Muscle of arm (tissue), 12 donors: ENCODE data around the gene HOXC10. TPM values are rescaled to one million over a fixed set of nuclear protein-coding genes. Genes with fewer than 3 reads are reported as not detected.
A peak's percentile ranks its signal among the peaks of the same experiment; 100 is the strongest.

Experiments used
- DNase-seq: peaks from one replicate; pipeline ENCODE4 v3.0.0-alpha.2; 2013
- polyA plus RNA-seq, 12 donors: library from polyadenylated mRNA; unstranded; fragments of 120-200 nt; gene quantifications; one replicate each; pipeline ENCODE4 v1.2.1, GENCODE V29; 2013; ENCODE audit not compliant: insufficient read length in 12 of 12

The HOXC10 gene
- polyA plus RNA-seq, 12 donors = 0.20 to 2.0 (median 0.57) TPM; not detected in 4

GRCh38 chr12:54028314-54029201, 43.6 kb downstream of the HOXC10 start, which contains the start of gene HOXC6:
Gene HOXC6, plus strand, starts transcription at chr12:54028440. Its CDS starts 82 bp downstream, at chr12:54028522.
- DNase-seq = no peak

GRCh38 chr12:54029529-54030441, 44.8 kb downstream of the HOXC10 start:
- no peak for DNase-seq

GRCh38 chr12:54030442-54030801, 45.5 kb downstream of the HOXC10 start:
- no peak for DNase-seq

- DNase-seq = no peak
These were observed 46.0 kb downstream of the HOXC10 start for GRCh38 chr12:54030889-54031471.

- DNase-seq = no peak
These were observed 46.5 kb downstream of the HOXC10 start for GRCh38 chr12:54031480-54031879.

- no peak for DNase-seq
These were observed 47.2 kb downstream of the HOXC10 start for GRCh38 chr12:54032086-54032619.

GRCh38 chr12:54032627-54033100, 47.7 kb downstream of the HOXC10 start, which contains the start of gene HOXC5:
Gene HOXC5, plus strand, starts transcription at chr12:54033050. Its CDS starts 73 bp downstream, at chr12:54033123.
- DNase-seq = peak; percentile 91

- no peak for DNase-seq
These were observed 48.4 kb downstream of the HOXC10 start for GRCh38 chr12:54033106-54033979.

GRCh38 chr12:54033980-54034784, 49.2 kb downstream of the HOXC10 start:
- no peak for DNase-seq

- DNase-seq = no peak
These were observed 49.9 kb downstream of the HOXC10 start for GRCh38 chr12:54034785-54035310.

- no peak for DNase-seq
These were observed 50.8 kb downstream of the HOXC10 start for GRCh38 chr12:54035568-54036264.

- DNase-seq = no peak
These were observed 51.8 kb downstream of the HOXC10 start for GRCh38 chr12:54036620-54037359.

GRCh38 chr12:54037360-54038283, 52.7 kb downstream of the HOXC10 start:
- no peak for DNase-seq

GRCh38 chr12:54038284-54038870, 53.4 kb downstream of the HOXC10 start:
- DNase-seq = no peak

- DNase-seq = no peak
These were observed 54.0 kb downstream of the HOXC10 start for GRCh38 chr12:54038871-54039414.
